CD14-positive monocyte (primary cell): Measurements from ENCODE around the gene FXR2. TPM values are rescaled to one million over a fixed set of nuclear protein-coding genes. Genes with fewer than 3 reads are reported as not detected.

Experiments used
- DNase-seq, 3 donors: peaks; one replicate each; pipeline ENCODE4 v3.0.0-alpha.2; 2011 to 2022
- H2AFZ ChIP-seq: 2 replicates; pipeline ENCODE4 v1.6.0; 2012; ENCODE audit warnings: mild to moderate bottlenecking, low read depth, low read length, inconsistent platforms; ENCODE audit not compliant: insufficient read depth, poor library complexity, severe bottlenecking
- H3K27ac ChIP-seq, 2 donors: 1 replicate in 1 of 2; 2 replicates in 1 of 2; pipeline ENCODE4 v1.5.1; 2012 to 2013; ENCODE audit warnings: low read length in 2 of 2, control low read depth in 1 of 2, inconsistent platforms in 1 of 2, low read depth in 1 of 2, mild to moderate bottlenecking in 1 of 2
- H3K27me3 ChIP-seq, 2 donors: one replicate each; pipeline versions ENCODE4 v1.6.0 to v1.6.1; 2011 to 2013; ENCODE audit warnings: low read length in 2 of 2; ENCODE audit not compliant: control insufficient read depth in 2 of 2, insufficient read depth in 2 of 2
- H3K36me3 ChIP-seq, 2 donors: replicated peaks in 1 of 2; 1 replicate in 1 of 2; 2 replicates in 1 of 2; pipeline versions ENCODE4 v1.5.1 to v1.6.1; 2012 to 2013; ENCODE audit warnings: low read length in 2 of 2, control low read depth in 1 of 2, inconsistent platforms in 1 of 2, mild to moderate bottlenecking in 1 of 2; ENCODE audit not compliant: insufficient read depth in 2 of 2, control insufficient read depth in 1 of 2
- H3K4me1 ChIP-seq, 2 donors: 1 replicate in 1 of 2; 2 replicates in 1 of 2; pipeline versions ENCODE4 v1.5.1 to v1.6.1; 2012 to 2013; ENCODE audit warnings: low read length in 2 of 2, control low read depth in 1 of 2, inconsistent platforms in 1 of 2, mild to moderate bottlenecking in 1 of 2, moderate library complexity in 1 of 2; ENCODE audit not compliant: insufficient read depth in 2 of 2, control insufficient read depth in 1 of 2
- H3K4me2 ChIP-seq: replicated peaks from 2 replicates; pipeline ENCODE3; 2012; ENCODE audit warnings: low read length, moderate library complexity, mild to moderate bottlenecking; ENCODE audit not compliant: poor library complexity, severe bottlenecking; ENCODE audit errors: extremely low read depth
- H3K4me3 ChIP-seq, 3 experiments: fragments of 200-600 bp in 1 of 3; sonication (generic) in 1 of 3; replicated peaks in 1 of 3; 1 replicate in 2 of 3; 2 replicates in 1 of 3; pipeline ENCODE4 v1.5.1; 2011 to 2013; ENCODE audit warnings: low read length in 3 of 3, mild to moderate bottlenecking in 3 of 3, control low read depth in 2 of 3, low read depth in 2 of 3, inconsistent platforms in 1 of 3, moderate library complexity in 1 of 3
- H3K79me2 ChIP-seq: 2 replicates; pipeline ENCODE4 v1.6.0; 2012; ENCODE audit warnings: mild to moderate bottlenecking, control low read depth, inconsistent platforms, low read length, moderate library complexity; ENCODE audit not compliant: insufficient read depth
- H3K9ac ChIP-seq: 2 replicates; pipeline ENCODE4 v1.6.0; 2017; ENCODE audit warnings: low read length, mild to moderate bottlenecking; ENCODE audit not compliant: insufficient read depth, poor library complexity, severe bottlenecking
- H3K9me3 ChIP-seq, 2 donors: replicated peaks in 1 of 2; 1 replicate in 1 of 2; 2 replicates in 1 of 2; pipeline versions ENCODE4 v1.5.1 to v1.6.1; 2012 to 2013; ENCODE audit warnings: low read length in 2 of 2, control low read depth in 1 of 2; ENCODE audit not compliant: control insufficient read depth in 1 of 2, insufficient read depth in 1 of 2
- H4K20me1 ChIP-seq: 2 replicates; pipeline ENCODE4 v1.6.0; 2012; ENCODE audit warnings: mild to moderate bottlenecking, low read length, control low read depth, moderate library complexity; ENCODE audit not compliant: insufficient read depth
- H3K27ac Mint-ChIP-seq, 7 donors: one replicate each; pipeline ENCODE4 v1.8.0; 2020; ENCODE audit warnings: mild to moderate bottlenecking in 7 of 7, mixed read lengths in 7 of 7, moderate library complexity in 6 of 7, inconsistent platforms in 2 of 7
- H3K27me3 Mint-ChIP-seq, 3 donors: one replicate each; pipeline ENCODE4 v1.8.0; 2021 to 2022; ENCODE audit warnings: low read depth in 3 of 3, mild to moderate bottlenecking in 3 of 3, mixed read lengths in 3 of 3, moderate library complexity in 3 of 3, inconsistent platforms in 1 of 3
- H3K36me3 Mint-ChIP-seq, 2 donors: one replicate each; pipeline ENCODE4 v1.8.0; 2020; ENCODE audit warnings: mixed read lengths in 2 of 2, inconsistent platforms in 1 of 2, mild to moderate bottlenecking in 1 of 2
- H3K4me1 Mint-ChIP-seq: one replicate; pipeline ENCODE4 v1.8.0; 2020; ENCODE audit warnings: mild to moderate bottlenecking, mixed read lengths
- H3K4me3 Mint-ChIP-seq, 2 donors: one replicate each; pipeline ENCODE4 v1.8.0; 2020; ENCODE audit warnings: mild to moderate bottlenecking in 2 of 2, mixed read lengths in 2 of 2, moderate library complexity in 1 of 2
- H3K9me3 Mint-ChIP-seq, 7 donors: one replicate each; pipeline ENCODE4 v1.8.0; 2020 to 2022; ENCODE audit warnings: mixed read lengths in 7 of 7, mild to moderate bottlenecking in 6 of 7, moderate library complexity in 6 of 7, inconsistent platforms in 2 of 7
- WGBS: methylation state at CpG from one replicate; pipeline ENCODE4 v1.1.5; 2013; ENCODE audit warnings: missing lambda C conversion rate; ENCODE audit not compliant: insufficient coverage; 5-methylcytosine and 5-hydroxymethylcytosine counted together
- intact Hi-C, 2 donors: fragments of 100-400 bp; cut with micrococcal nuclease; formaldehyde crosslinking; loops; one replicate each; pipeline versions ENCODE4 v1.15.0 to v1.15.1; 2023
- polyA plus RNA-seq, 3 donors: library from polyadenylated mRNA; depleted of rRNA in 1 of 3; unstranded in 2 of 3; stranded (reverse) in 1 of 3; fragments of 300-500 nt in 2 of 3; fragments of >200 nt in 1 of 3; fragmentation: Illumina TruSeq in 2 of 3; gene quantifications; 1 replicate in 2 of 3; 2 replicates in 1 of 3; pipeline ENCODE4 v1.2.3, GENCODE V29; 2012 to 2021
- TF ChIP-seq, protein P1 (sequence below): fragments of 200-600 bp; IDR thresholded peaks from one replicate; pipeline ENCODE4 v1.8.0; 2022; ENCODE audit warnings: antibody characterized with exemption, mild to moderate bottlenecking

Gene FXR2
- polyA plus RNA-seq, 3 donors: 6.2 to 23.0 (median 9.2) TPM

DNA sequence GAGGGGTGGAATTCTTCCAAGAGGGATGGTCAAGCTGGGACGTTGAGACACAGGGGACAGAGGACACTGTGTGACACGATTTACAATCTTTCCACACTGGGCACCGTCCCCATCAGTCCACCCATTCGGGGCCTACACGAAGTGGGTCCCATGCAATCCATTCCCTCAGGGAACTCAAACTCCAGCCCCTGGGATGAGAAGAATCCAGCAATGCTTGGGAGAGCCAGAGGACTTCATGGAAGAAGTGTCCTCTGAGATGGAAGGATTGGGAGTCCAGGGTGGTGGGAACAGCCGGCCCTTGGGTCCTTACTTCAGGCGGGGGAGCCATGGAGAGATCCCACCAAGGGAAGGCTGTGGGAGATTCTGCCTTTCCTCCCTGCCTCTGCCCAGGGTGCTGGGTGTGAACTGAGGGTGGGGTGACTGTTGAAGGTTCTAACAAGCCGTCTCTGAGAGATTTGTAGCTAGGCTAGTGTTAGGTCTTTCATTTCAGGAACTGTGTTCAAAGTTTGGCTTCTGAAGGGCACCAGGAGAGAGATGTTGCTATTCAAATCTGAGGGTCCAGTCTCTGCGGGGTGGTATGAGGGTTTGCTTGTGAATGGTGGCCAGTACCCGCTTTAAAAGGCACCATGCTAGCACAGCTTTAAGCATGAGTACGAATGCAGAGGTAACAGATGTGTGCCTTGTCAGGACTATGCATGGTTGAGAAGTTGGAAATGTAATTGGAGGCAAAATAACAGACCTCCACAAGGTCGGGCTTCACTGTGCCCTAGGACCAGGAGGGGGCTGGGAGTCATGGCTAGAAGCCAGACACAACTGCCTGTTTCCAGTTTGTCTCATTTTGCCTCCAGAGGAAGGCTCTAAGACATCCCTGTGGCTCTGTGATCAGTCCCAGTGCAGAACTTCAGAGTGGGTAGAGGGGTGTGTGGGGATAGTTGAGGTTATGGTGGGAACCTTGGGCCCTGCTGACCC lies 38.0 kb upstream of the FXR2 start:
- H3K27ac Mint-ChIP-seq: no peak overlapping the region
- H3K27me3 ChIP-seq: peaks cover 35 to 46% of the 10 kb centered on the region in 2 donors

More for the DNA sequence above, 38.0 kb upstream of the FXR2 start:
- H3K36me3 ChIP-seq: no peaks in the 10 kb centered on the region
- no peak overlapping the region for H2AFZ ChIP-seq
- no peaks in the 10 kb centered on the region for H3K79me2 ChIP-seq
- Mint-ChIP-seq H3K4me1 (peaks cover 19% of the 10 kb centered on the region), H3K9me3 (peaks cover 0 to 23% (median 4%) of the 10 kb centered on the region in 7 donors), H3K4me3 (peak overlapping the region in 1 of 2 donors; percentile 83), H3K27me3 (peaks cover 44 to 69% (median 52%) of the 10 kb centered on the region in 3 donors), H3K36me3 (peaks cover 7 to 13% of the 10 kb centered on the region in 2 donors)
- TF ChIP-seq, protein P1, sequence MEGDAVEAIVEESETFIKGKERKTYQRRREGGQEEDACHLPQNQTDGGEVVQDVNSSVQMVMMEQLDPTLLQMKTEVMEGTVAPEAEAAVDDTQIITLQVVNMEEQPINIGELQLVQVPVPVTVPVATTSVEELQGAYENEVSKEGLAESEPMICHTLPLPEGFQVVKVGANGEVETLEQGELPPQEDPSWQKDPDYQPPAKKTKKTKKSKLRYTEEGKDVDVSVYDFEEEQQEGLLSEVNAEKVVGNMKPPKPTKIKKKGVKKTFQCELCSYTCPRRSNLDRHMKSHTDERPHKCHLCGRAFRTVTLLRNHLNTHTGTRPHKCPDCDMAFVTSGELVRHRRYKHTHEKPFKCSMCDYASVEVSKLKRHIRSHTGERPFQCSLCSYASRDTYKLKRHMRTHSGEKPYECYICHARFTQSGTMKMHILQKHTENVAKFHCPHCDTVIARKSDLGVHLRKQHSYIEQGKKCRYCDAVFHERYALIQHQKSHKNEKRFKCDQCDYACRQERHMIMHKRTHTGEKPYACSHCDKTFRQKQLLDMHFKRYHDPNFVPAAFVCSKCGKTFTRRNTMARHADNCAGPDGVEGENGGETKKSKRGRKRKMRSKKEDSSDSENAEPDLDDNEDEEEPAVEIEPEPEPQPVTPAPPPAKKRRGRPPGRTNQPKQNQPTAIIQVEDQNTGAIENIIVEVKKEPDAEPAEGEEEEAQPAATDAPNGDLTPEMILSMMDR: no peak
- no peaks in the 10 kb centered on the region for H4K20me1 ChIP-seq
- no peak overlapping the region for H3K4me3 ChIP-seq
- no peaks in the 10 kb centered on the region for H3K9me3 ChIP-seq
- no peak overlapping the region for H3K27ac ChIP-seq
- H3K4me2 ChIP-seq: no peak overlapping the region
- peaks cover 15 to 23% of the 10 kb centered on the region in 2 donors for H3K4me1 ChIP-seq
- intact Hi-C loops: no loop called here
- H3K9ac ChIP-seq: no peak overlapping the region
- no peak for DNase-seq
- 96% methylated on average over 4 of the region's 12 CpGs for WGBS
